NCI-H1092 (cell line): ENCODE data around the gene PPT2.
A peak's percentile ranks its signal among the peaks of the same experiment; 100 is the strongest.
"Not testable (repeated sequence)": the region's sequence is repeated elsewhere in the genome, so short reads cannot be mapped to it uniquely, and the experiment has no call there.

Source experiments
- DNase-seq: peaks from one replicate; lab custom pipeline; 2025; lab: John Stamatoyannopoulos, UW

PPT2 gene

GRCh38 chr6:32176476-32177182, 22.7 kb downstream of the PPT2 start:
- no peak for DNase-seq

GRCh38 chr6:32177183-32177787, 23.3 kb downstream of the PPT2 start:
- peak; percentile 44 for DNase-seq

- DNase-seq: peak; percentile 99
These were observed 24.0 kb downstream of the PPT2 start, which contains the start of gene RNF5 for GRCh38 chr6:32177788-32178546. Gene RNF5 (plus strand): TSS chr6:32178405. CDS start chr6:32178512, 107 bp downstream.

- no peak for DNase-seq
These were observed 24.9 kb downstream of the PPT2 start for GRCh38 chr6:32178547-32179440.

GRCh38 chr6:32179766-32180405, 25.9 kb downstream of the PPT2 start:
- DNase-seq: no peak

- DNase-seq: no peak
These were observed 27.3 kb downstream of the PPT2 start for GRCh38 chr6:32181148-32181702.

GRCh38 chr6:32181915-32182529, 28.1 kb downstream of the PPT2 start:
- DNase-seq: no peak

- no peak for DNase-seq
These were observed 28.6 kb downstream of the PPT2 start for GRCh38 chr6:32182555-32182981.

- no peak for DNase-seq
These were observed 29.1 kb downstream of the PPT2 start for GRCh38 chr6:32183030-32183429.

- no peak for DNase-seq
These were observed 29.6 kb downstream of the PPT2 start for GRCh38 chr6:32183483-32184083.

- DNase-seq: no peak
These were observed 30.2 kb downstream of the PPT2 start, which contains the start of gene AGER for GRCh38 chr6:32184084-32184640. Gene AGER (minus strand): TSS chr6:32184253. CDS start chr6:32184222, 31 bp downstream.

GRCh38 chr6:32185681-32186131, 31.8 kb downstream of the PPT2 start:
- not testable (repeated sequence) for DNase-seq

- DNase-seq: not testable (repeated sequence)
These were observed 32.4 kb downstream of the PPT2 start for GRCh38 chr6:32186151-32186840.

- no peak for DNase-seq
These were observed 33.2 kb downstream of the PPT2 start for GRCh38 chr6:32187009-32187709.

- DNase-seq: not testable (repeated sequence)
These were observed 33.9 kb downstream of the PPT2 start for GRCh38 chr6:32187725-32188380.

- DNase-seq: no peak
These were observed 34.6 kb downstream of the PPT2 start for GRCh38 chr6:32188381-32189068.

- no peak for DNase-seq
These were observed 35.3 kb downstream of the PPT2 start for GRCh38 chr6:32189069-32189741.
